ENCODE measurements around the gene PHOSPHO1. TPM values are rescaled to one million over a fixed set of nuclear protein-coding genes. Genes with fewer than 3 reads are reported as not detected.

Gene PHOSPHO1
- total and polyA plus RNA-seq, 2 of the 13 experiments (the other 11 are each of a cell fraction or from before 2014, with no cell fraction given), result not detected

DNA sequence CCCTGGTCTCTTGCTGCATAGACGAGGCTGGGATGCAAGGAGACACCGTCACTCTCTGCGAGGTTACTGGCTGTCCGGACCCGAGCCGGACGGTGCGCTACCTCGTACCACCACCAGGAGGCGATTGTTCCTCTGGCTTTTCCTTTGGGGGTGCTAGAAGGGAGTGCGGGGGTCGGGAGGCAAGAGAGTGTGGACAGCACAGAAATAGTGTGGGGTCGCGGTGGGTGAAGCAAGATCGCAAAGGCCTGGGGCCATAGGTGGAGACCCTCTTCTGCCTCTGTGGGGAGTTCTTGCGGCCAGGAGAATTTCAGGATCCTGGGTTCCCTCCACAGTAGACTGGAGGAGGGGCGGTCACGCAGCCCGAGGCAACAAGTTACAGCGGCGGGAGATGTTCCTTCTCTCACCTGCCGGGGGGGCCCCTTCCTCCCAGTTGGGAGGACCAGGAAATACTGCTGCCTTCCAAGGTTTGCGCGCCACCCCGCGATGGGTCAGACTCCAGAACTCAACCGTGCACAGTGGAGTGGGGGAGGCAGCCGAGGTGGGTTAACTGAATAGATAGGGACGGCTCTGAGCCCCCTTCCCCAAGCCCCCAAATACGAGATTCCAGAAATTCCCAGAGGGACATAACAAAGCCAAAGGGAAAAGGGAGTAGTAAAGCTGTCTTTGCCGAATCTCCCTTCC lies 6.9 kb downstream of the PHOSPHO1 start:
- no TSS peak for BruUV-seq (replicated peaks)
- in situ Hi-C loops (cut with HindIII; ENCODE audit: extremely low pct_ligation_motif_present, low pct_unique_long_range_greater_than_20kb) (no loop called here), intact Hi-C loops (cut with micrococcal nuclease; ENCODE audit: unreplicated experiment) (no loop called here)
- ChIA-PET CTCF (ENCODE audit: low intra/inter-chr PET ratio, low total read pairs) (interaction anchor here (1.0 kb wide), 1 partner anchor 67 kb away, joined by 4 read pairs; no protein-coding TSS in a partner anchor), POLR2A (no interaction called here)
- Histone ChIP-seq H3K27me3 (ENCODE audit: control insufficient read depth in 1 of 2, insufficient read depth in 2 of 2, low read length in 2 of 2) (peaks cover 14 to 68% of the 10 kb centered on the region in 2 experiments; a peak in 4 of 5 replicates), H4K20me1 (ENCODE audit: insufficient read depth, low read length) (no peaks in the 10 kb centered on the region), H3K79me2 (ENCODE audit: insufficient read depth, low read length) (no peaks in the 10 kb centered on the region), H3K27ac (ENCODE audit: extremely low read length, insufficient read depth, low read length) (no peak overlapping the region), H3K4me2 (ENCODE audit: low read depth, low read length) (peak overlapping the region; percentile 39), H3K36me3 (replicated peaks in 1 of 2; ENCODE audit: control insufficient read depth in 1 of 2, insufficient read depth in 2 of 2, low read length in 2 of 2) (no peaks in the 10 kb centered on the region), H3K9ac (ENCODE audit: insufficient read depth, low read depth, low read length) (no peak overlapping the region), H3K9me3 (ENCODE audit: low read length) (no peaks in the 10 kb centered on the region), H3K4me3 (replicated peaks in 1 of 3; ENCODE audit: insufficient read depth in 1 of 3, low read depth in 2 of 3, low read length in 3 of 3) (peak overlapping the region in 1 of 3 experiments; percentile 47; a peak in 1 of 6 replicates), H3K4me1 (ENCODE audit: insufficient read depth, low read length) (peaks cover 19% of the 10 kb centered on the region), H2AFZ (ENCODE audit: low read length) (no peak overlapping the region)
- ATAC-seq (peak; percentile 68), DNase-seq (ENCODE audit: low spot score) (no peak), FAIRE-seq (peak; percentile 81)
- 10% methylated on average over 22 of the region's 31 CpGs for WGBS (ENCODE audit: low lambda C conversion rate)
- TF ChIP-seq, protein P1, sequence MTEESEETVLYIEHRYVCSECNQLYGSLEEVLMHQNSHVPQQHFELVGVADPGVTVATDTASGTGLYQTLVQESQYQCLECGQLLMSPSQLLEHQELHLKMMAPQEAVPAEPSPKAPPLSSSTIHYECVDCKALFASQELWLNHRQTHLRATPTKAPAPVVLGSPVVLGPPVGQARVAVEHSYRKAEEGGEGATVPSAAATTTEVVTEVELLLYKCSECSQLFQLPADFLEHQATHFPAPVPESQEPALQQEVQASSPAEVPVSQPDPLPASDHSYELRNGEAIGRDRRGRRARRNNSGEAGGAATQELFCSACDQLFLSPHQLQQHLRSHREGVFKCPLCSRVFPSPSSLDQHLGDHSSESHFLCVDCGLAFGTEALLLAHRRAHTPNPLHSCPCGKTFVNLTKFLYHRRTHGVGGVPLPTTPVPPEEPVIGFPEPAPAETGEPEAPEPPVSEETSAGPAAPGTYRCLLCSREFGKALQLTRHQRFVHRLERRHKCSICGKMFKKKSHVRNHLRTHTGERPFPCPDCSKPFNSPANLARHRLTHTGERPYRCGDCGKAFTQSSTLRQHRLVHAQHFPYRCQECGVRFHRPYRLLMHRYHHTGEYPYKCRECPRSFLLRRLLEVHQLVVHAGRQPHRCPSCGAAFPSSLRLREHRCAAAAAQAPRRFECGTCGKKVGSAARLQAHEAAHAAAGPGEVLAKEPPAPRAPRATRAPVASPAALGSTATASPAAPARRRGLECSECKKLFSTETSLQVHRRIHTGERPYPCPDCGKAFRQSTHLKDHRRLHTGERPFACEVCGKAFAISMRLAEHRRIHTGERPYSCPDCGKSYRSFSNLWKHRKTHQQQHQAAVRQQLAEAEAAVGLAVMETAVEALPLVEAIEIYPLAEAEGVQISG (CRISPR knock-in tag; IDR thresholded peaks at IDR 0.05), result peak; percentile 25; the same call in 1 of the 2 replicates
- TF ChIP-seq, protein P2, sequence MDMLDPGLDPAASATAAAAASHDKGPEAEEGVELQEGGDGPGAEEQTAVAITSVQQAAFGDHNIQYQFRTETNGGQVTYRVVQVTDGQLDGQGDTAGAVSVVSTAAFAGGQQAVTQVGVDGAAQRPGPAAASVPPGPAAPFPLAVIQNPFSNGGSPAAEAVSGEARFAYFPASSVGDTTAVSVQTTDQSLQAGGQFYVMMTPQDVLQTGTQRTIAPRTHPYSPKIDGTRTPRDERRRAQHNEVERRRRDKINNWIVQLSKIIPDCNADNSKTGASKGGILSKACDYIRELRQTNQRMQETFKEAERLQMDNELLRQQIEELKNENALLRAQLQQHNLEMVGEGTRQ (IDR thresholded peaks at IDR 0.05; ENCODE audit: low read depth, low read length), result no peak
- TF ChIP-seq, protein P2 (CRISPR knock-in tag; IDR thresholded peaks at IDR 0.05; ENCODE audit: borderline replicate concordance), result no peak
- peak; percentile 48 for TF ChIP-seq STAG1 (CRISPR knock-in tag; IDR thresholded peaks at IDR 0.05)
- no peak for TF ChIP-seq ATF7 (IDR thresholded peaks at IDR 0.05)
- 0 out of 2 replicates have a peak, but pooled peaks have one; percentile 46 for TF ChIP-seq ATF7 (CRISPR knock-in tag; IDR thresholded peaks at IDR 0.05)
- peak; percentile 63; the same call in 1 of the 2 replicates for TF ChIP-seq ZNF274 (CRISPR knock-in tag; IDR thresholded peaks at IDR 0.05)
- peak; percentile 33; the same call in 1 of the 2 replicates for TF ChIP-seq ZNF547 (CRISPR knock-in tag; IDR thresholded peaks at IDR 0.05)
- 0 out of 2 replicates have a peak, but pooled peaks have one; percentile 14 for TF ChIP-seq ZNF891 (CRISPR knock-in tag; IDR thresholded peaks at IDR 0.05)
- TF ChIP-seq ZNF264 (CRISPR knock-in tag; IDR thresholded peaks at IDR 0.05), result no peak
- peak; percentile 68; the same call in 1 of the 2 replicates for TF ChIP-seq NRL (CRISPR knock-in tag; IDR thresholded peaks at IDR 0.05; ENCODE audit: borderline replicate concordance)
- TF ChIP-seq, protein P3, sequence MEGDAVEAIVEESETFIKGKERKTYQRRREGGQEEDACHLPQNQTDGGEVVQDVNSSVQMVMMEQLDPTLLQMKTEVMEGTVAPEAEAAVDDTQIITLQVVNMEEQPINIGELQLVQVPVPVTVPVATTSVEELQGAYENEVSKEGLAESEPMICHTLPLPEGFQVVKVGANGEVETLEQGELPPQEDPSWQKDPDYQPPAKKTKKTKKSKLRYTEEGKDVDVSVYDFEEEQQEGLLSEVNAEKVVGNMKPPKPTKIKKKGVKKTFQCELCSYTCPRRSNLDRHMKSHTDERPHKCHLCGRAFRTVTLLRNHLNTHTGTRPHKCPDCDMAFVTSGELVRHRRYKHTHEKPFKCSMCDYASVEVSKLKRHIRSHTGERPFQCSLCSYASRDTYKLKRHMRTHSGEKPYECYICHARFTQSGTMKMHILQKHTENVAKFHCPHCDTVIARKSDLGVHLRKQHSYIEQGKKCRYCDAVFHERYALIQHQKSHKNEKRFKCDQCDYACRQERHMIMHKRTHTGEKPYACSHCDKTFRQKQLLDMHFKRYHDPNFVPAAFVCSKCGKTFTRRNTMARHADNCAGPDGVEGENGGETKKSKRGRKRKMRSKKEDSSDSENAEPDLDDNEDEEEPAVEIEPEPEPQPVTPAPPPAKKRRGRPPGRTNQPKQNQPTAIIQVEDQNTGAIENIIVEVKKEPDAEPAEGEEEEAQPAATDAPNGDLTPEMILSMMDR (CRISPR knock-in tag; IDR thresholded peaks at IDR 0.05), result peak; percentile 91
- TF ChIP-seq, protein P4, sequence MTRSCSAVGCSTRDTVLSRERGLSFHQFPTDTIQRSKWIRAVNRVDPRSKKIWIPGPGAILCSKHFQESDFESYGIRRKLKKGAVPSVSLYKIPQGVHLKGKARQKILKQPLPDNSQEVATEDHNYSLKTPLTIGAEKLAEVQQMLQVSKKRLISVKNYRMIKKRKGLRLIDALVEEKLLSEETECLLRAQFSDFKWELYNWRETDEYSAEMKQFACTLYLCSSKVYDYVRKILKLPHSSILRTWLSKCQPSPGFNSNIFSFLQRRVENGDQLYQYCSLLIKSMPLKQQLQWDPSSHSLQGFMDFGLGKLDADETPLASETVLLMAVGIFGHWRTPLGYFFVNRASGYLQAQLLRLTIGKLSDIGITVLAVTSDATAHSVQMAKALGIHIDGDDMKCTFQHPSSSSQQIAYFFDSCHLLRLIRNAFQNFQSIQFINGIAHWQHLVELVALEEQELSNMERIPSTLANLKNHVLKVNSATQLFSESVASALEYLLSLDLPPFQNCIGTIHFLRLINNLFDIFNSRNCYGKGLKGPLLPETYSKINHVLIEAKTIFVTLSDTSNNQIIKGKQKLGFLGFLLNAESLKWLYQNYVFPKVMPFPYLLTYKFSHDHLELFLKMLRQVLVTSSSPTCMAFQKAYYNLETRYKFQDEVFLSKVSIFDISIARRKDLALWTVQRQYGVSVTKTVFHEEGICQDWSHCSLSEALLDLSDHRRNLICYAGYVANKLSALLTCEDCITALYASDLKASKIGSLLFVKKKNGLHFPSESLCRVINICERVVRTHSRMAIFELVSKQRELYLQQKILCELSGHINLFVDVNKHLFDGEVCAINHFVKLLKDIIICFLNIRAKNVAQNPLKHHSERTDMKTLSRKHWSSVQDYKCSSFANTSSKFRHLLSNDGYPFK (CRISPR knock-in tag; IDR thresholded peaks at IDR 0.05; ENCODE audit: borderline replicate concordance), result 0 out of 2 replicates have a peak, but pooled peaks have one; percentile 18
